ENCODE data around the gene COG5.
"Not testable (repeated sequence)": the region's sequence is repeated elsewhere in the genome, so short reads cannot be mapped to it uniquely, and the experiment has no call there.

Gene COG5

DNA sequence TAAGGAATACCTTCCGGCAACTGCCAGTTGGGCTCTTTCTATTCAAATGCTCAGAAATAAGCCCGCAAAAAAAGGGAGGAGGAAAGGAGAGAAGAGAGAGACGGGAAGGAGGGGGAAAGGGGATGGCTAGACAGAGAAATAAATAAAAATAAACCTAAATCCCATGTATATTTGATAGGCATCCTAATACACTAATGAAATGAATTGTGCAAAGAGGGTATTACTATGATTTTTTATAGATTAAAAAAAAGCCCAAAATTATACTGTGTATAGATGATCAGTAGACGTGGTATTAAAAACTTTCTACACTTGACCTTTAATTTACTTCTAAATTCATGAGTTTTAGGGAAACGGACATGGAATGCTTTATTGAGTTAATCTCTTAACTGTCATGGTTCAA, 305.0 kb downstream of the COG5 start:
- no peak for DNase-seq

DNA sequence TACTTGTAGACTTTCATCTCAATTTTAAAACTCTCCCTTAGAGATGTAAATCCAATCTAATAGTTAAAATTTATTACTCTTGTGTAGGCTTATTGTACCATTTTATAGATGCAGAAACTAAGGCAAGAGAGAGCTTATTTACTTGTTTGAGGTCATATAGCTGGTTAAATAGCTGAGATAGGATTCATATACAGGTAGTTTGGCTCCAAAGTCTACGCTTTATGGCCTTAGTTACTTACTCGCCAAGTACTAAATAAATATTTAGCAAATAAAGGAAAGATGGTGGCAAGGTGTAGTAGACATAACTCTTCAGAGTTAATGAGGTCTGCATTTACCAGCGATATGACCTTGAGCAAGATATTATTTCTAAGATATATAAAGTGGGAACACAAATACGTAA, 308.1 kb downstream of the COG5 start:
- DNase-seq: no peak

DNA sequence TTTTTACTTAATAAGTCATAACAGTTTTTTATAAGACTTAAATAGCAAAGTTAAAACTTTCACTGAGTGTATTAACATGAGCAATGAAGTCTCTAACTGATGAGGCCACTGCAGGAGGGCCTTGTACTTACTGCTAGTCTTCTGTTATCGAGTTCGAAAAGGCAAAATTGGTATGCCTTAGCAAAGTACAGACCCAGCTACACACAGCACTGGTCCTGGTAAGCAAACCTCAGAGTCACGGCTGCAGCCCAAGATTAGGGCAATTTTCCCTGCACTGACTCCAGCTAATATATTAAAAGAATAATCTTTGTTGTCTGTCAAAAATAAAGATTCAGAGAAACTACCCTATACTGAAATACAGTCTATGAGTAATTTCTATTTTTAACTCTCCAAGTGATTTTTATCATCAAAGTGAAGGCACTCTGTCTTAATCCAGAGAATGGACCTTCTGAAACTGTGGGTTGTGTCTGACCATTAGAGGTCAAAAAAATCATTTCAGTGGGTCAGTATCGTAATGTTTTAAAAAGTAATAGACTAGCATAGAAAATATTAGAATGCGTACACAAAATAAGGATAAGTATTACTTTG, 309.2 kb downstream of the COG5 start:
- DNase-seq: no peak

DNA sequence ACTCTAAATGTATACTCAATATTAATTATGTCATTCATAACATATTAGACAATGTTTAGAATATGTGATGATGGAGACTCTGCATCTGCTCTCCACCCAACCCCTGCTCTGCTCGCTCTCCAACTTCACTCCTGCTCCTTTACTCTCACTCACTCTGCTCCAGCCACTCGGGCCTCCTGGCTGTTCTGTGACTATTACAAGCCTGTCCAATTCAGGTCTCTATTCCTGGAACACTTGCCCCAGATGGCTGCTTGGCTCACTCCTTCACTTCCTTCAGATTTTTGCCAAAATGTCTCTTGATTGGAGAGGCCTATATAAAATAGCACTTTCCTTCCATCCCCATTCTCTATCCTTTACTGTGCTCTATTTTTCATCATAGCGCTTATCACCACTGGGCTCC, 310.1 kb downstream of the COG5 start:
- no peak for DNase-seq

DNA sequence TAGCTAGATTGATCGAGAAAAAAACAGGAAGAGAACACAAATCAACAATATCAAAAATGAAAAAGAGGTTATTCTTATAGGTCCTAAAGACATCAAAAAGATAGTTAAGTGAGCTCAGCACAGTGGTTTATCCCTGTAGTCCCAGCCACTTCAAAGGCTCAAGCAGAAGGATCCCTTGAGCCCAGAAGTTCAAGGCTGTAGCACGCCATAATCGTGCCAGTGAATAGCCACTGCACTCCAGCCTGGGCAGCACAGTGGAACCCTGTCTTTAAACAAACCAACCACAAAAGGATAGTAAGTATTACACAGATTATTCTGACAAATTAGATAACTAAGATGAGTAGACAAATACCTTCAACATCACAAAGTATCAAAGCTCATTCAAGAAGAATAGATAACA, 311.8 kb downstream of the COG5 start:
- DNase-seq: no peak

DNA sequence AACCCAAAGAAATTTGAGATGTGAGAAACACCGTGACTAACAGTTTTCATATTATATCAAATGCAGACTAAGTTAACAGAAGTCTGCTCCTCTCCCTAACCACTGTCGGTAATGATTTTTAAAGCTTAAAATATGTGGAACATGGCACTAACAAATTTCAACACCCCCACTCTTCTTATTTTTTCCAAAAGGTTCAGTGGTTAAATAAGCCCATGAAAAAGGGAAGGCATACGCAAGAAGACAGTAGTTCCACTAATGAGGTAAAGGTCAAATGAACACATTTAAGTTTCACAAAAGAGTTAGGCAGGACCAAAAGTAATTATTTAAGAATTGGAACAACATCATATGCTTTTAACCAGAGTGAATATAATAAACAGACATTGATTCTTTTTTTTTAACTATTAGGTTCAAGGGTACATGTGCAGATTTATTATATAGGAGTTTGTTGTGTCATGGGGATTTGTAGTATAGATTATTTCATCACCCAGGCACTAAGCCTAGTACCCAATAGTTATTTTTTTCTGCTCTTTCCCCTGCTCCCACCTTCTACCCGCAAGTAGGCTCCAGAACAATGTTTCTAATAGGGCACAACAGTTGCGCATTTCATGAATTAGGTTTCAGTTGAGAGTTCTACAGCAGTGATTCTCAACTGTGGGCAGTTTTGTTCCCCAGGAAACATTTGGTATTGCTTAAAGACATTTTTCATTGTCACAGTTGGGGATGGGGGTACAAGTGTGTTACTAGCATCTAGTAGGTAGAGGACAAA, 315.0 kb downstream of the COG5 start:
- DNase-seq: no peak

DNA sequence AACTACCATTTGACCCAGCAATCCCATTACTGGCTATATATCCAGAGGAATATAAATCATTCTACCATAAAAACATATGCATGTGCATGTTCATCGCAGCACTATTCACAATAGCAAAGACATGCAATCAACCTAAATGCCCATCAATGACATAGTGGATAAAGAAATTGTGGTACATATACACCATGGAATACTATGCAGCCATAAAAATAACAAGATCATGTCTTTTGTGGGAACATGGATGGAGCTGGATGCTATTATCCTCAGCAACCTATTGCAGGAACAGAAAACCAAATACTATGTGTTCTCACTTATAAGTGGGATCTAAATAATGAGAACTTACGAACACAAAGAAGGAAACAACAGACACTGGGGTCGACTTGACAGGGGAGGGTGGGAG, 316.9 kb downstream of the COG5 start:
- not testable (repeated sequence) for DNase-seq

DNA sequence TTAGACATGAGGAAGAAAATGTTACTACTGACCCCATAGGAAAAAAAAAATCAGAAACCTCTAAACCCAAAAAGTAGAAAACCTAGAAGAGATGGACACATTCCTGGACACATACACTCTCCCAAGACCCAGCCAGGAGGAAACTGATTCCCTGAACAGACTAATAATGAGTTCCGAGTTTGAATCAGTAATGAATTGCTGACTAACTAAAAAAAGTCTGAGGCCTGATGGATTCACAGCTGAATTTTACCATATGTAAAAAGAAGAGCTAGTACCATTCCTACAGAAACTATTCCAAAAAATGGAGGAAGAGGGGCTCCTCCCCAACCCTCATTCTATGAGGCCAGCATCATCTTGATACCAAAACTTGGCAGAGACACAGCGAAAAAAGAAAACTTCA, 319.1 kb downstream of the COG5 start:
- no peak for DNase-seq

DNA sequence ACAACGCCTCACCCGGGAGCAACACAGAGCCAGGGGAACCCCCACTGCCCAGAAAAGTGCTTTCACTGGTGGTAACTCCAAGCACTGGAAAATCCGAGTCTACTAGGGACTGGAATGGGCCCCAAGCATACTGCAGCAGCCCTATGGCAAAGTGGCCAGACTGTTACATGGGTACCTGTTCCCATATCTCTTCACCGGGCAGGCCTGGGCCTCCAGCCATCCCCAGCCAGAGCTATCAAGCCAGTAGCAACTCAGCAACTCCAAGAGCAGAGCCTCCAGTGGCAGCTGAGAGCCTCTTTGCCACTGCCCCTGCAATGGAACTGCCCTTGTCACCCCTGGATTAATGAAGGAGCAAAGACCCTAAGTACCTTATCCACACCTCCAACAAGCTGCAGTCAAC, 321.5 kb downstream of the COG5 start:
- no peak for DNase-seq

DNA sequence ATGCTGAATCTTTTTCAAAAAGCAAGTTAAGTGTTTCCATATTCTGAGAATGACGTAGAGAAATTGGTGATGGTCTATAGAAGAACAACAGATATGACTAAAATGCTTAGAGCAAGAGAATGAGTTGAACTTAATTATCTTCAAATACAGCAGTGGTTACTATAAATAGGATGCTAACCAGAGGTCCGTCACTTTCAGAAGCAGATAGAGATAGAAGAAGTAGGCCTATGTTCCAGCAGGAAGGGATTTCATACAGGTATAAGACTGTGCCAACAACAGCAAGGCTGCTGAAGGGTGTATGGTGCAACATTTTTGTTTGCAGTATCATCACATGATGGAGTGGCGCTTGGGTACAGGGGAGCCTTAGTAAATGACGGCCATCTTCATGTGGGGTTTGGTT, 326.3 kb downstream of the COG5 start:
- no peak for DNase-seq

DNA sequence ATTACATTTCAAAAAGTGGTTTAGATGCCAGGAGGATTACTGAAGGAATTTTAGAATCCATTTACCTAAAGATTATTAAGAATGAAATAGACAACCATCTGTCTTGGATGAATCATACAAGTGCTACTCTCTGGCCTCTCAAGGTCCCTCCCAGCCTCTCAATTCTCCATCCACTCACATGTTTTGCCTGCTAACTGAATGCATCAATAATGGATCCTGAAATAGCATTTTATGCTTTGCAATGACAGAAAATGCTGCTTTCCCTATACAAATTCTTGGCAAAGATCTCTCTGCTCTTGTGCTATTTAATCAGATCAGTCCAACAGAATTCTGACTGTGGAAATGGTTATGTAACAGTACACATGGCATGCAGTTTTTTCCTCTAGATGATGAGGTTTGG, 326.9 kb downstream of the COG5 start:
- DNase-seq: no peak

DNA sequence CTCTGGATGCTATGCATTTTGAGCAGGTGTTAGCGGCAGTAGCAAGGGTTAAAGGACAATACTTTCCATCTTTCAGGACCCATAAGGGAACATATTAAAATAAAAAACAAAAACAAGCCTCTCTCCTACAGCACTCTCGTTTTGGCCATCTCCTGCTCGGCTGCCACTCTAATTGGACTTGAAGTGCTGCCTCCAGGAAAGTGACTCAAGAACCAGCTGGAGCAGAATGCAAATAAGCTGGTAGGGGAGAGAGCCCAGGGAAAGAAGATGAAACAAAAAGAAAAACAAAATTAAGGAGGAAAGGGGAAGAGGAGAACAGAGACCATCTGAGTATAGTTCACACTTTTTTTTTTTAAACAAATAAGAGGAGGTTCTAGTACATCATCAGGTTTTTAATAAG, 329.3 kb downstream of the COG5 start:
- DNase-seq: no peak

DNA sequence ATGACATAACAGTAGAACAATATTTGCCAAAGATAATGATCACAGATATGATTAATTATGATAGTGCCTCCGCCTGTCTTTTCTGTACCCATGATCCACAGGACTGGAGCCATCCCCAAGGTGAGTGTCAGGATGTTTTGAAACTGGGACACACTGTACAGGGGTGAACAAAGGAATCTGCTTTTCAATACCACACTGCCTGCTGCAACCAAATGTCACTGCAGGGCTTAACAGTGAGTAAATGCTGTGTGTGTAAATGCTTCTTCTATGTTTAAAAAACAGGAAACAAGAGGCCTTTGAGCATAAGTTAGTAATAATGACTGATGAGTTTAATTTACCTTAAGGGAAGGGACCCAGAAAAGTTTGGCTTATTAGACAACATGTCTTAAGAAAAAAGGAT, 329.7 kb downstream of the COG5 start:
- no peak for DNase-seq

DNA sequence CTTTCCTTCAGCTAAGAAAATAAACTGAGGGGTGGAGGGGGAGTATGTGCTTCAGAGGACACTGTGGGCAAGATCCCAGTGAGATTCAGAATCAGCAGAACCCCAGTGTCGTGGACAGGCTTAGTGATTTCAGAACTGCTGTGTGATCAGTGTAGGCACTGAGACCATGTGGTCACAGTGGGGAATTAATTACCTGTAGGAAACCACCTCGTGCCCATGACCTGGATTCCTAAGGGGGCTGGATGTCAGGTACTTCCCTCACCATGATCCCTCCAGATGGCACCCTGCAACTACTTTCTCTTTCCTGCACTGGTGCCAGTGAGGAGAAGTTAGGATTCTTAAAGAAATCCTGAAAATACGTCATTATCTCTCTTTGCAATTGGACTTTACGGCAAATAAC, 330.5 kb downstream of the COG5 start:
- DNase-seq: no peak

DNA sequence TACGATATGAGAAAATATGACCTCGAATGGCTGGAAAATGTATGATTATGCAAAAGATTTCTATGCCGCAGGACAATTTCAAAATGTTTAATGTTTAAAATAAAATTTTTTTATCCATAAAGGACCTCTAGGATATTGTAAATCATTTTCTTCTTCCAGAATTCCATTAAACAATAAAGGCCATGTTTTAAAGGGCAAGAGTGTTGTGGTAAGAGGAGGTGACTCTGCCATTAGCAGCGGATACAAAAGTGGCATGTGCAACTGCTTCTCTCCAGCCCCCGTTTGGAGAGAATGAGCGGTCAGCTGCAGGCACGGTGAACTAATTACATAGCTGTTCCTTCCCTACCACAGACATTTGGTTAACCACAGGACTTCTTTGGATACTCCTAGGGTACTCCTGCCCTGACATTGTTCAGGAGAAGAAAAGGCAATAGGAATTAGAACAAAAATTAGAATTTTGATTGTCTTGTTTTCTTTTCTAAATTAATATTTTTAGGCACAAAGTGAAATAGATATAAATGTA, 331.1 kb downstream of the COG5 start:
- no peak for DNase-seq

DNA sequence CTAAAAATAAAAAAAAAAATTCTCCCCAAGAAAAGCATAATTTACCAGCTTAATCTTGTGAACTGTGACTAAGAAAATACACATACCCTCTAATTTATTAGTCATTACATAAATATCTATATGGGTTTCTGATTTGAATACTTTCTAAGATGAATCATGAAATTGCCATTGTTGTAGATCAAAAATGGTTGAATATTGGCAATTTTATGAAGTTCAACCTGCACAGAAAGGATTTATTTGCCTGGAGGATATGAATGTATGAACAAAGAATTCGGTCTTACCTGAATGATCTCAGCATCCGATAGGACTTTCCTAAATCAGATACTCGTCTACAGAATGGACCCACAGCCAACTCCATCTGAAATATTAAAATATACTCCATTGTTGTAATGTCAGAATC, 333.4 kb downstream of the COG5 start:
- DNase-seq: no peak

DNA sequence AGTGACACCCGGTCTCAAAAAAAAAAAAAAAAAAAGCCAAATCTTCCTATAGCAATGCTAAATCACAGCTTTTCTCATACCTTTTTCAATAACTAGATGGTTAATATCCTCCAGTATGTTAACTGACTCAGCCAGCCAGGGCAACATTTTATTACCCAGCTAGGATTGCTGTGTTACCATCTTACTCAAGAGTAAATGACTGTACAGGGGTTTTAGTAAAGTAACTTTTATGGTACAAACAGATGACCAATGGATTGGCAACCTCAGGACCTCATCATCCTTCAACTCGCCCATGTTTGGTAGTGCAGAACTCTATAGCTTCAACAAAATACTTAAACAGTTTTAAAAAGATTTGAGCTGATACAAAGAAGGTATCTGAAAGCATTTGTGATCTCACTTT, 335.4 kb downstream of the COG5 start:
- DNase-seq: no peak

DNA sequence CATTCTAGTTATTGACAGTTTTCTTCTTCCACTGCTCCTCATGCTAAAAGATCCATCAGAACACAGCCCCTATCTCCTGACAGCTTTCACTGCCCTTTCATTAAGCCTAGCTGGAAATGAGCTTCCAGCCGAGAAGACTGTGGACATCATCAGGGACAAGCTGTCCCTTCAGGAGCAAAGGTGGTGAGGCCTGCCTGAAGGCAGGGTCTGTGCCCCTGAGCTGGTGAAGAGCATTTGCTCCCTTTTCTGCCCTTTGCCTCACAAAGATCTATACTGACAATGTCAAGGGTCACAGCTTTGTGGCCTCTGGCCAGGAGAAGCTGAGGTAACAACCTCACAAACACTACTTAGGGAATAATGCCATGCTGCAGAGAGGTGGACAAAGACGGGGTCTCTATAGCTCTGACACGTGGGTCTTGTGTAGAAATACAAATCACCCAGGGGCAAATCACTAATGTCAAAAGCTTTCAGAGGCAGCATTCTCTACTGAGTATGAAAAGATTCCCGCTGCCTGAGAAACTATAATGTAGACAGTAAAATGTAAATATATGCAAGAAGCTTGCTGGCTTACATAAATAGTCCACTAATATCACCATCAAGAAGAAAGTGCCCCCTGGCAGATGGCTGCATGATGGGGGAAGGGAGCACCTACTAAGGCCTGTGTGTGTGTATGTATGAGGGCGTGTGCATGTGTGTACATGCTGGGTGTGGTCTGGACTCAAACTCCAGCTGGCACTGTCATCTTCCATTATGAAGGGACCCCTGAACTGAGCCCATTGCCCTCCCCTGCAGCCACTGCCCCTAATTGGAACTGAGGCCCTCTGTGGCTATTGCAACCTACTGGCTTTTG, 339.1 kb downstream of the COG5 start:
- DNase-seq: no peak

DNA sequence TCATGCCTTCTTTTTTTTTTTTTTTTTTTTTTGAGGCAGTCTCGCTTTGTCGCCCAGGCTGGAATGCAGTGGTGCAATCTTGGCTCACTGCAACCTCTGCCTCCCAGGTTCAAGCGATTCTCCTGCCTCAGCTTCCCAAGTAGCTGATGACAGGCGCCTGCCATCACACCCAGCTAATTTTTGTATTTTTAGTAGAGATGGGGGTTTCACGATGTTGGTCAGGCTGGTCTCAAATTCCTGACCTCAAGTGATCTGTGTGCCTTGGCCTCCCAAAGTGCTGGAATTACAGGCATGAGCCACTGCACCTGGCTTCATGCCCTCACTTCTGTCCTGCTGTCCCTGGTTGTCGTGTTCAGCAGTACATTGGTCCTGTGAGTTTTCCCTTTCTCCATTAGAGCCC, 342.9 kb downstream of the COG5 start:
- DNase-seq: not testable (repeated sequence)

DNA sequence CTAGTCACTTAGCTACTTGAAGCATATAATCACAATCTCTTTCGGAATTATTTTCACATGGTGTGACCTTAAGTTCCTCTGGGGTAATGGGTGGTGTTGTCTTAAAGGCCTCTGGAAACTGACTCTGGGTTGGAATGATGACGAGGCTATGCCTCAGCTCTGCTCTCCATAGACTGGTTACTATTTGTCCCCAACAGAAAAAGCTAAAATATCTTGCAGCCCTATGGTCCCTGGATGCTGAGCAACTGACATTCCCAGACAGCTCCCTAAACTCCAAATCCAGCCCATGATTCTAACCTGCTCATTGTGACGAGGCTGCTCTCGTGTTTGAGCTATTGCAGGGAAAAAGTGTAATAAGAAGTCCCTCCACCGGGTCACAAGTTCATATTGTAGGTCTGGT, 343.4 kb downstream of the COG5 start:
- no peak for DNase-seq

DNA sequence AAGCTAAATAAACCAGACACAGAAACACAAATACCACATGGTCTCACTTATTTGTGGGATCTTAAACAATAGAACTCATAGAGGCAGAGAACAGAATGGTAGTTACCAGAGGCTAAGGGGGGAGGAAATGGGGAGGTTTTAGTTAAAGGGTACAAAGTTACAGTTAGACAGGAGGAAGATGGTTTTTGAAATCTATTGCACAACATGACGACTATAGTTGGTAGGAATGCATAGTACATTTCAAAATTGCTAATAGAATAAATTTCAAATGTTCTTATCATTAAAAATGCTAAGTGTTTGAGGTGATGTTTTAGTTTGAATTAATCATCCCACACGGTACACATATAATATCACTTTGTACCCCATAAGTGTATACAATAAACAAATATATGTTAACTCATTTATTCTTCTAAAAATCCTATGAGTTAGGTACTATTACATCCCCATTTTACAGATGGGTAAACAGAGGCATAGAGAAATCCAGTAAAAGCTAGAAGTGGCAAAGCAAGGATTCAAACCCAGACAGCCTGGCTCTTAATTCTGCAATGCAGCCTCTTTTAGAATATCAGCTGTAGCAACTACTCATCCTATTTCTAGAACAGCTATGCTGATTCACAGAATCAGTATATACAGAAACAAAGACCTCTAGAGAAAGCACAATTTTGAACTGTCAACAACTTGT, 344.0 kb downstream of the COG5 start:
- no peak for DNase-seq

DNA sequence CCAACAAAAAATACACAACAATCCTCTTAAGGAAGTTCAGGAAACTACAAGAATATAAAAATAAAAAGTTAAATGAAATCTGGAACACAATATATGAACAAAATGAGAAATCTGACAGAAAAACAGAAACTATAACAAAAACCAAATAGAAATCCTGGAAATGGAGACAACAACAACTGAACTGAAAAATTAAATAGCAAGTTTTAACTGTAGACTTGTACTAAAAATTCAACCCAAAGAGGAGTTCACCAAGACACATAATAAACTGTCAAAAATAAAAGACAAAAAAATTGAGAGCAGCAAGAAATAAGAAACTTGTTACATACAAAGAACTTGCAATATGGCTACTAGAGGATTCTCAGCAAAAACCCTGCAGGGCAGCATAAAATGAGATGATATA, 349.8 kb downstream of the COG5 start:
- DNase-seq: no peak

DNA sequence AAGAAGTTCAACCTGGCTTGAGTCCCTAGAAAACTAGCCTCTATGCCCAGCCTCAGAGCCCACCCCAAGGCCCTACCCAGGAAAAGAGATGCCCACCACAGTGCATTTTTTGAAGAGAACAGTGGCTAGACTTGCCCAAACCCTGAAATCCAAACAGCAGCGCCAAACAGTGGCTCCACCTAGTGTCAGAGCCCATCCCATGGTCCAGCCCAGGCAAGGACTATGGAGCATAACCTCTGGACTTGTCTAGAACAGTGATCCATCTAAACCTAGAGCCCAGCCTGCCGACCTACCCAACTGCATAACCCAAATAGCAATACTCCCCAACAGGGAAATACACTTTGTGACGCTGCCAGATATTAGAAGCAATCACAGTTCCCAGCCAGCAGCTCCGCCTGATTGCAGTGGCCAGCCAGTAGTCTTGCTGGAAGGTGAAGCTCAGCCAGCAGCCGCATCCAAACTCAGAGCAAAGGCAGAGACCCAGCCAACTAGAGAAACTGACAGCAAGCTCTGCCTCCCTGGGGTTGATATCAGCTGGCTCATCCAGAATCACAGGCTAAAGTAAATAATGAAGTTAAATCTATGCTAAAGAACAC, 350.4 kb downstream of the COG5 start:
- no peak for DNase-seq

Measured in NK-92 treated with Interleukin-12 subunit alpha and Interleukin-12 subunit beta, amount 100 ng/mL, for 24 hours (cell line).